Measurements from ENCODE around the gene GBE1. TPM values are rescaled to one million over a fixed set of nuclear protein-coding genes. Genes with fewer than 3 reads are reported as not detected.
A peak's percentile ranks its signal among the peaks of the same experiment; 100 is the strongest.

GBE1 gene
- total and polyA plus RNA-seq, 8 donors, result 3.7 to 14.1 (median 9.0) TPM

GRCh38 chr3:81531263-81531662, 230.2 kb downstream of the GBE1 start:
- DNase-seq, result no peak
- FAIRE-seq, result no peak
- H3K4me1 ChIP-seq, result no peaks in the 10 kb centered on the region
- no peak overlapping the region for H3K27ac ChIP-seq
- no peaks in the 10 kb centered on the region for H3K9me3 ChIP-seq
- peaks cover 0 to 15% (median 0%) of the 10 kb centered on the region in 3 donors for H3K36me3 ChIP-seq
- H3K4me3 ChIP-seq, result no peak overlapping the region
- TF ChIP-seq CTCF (IDR thresholded peaks at IDR 0.05), result no peak
- no peak for ATAC-seq
- H3K27me3 ChIP-seq, result no peaks in the 10 kb centered on the region
- intact Hi-C loops (cut with DNase I), result no loop called here
- 90 to 95% methylated on average over 2 of the region's 2 CpGs for WGBS, 2 donors

- ATAC-seq, result peak in 1 of 4 donors; percentile 36
Observed at GRCh38 chr3:81530180-81530939, 231.1 kb downstream of the GBE1 start.

GRCh38 chr3:81521855-81522254, 239.6 kb downstream of the GBE1 start:
- ATAC-seq (no peak), FAIRE-seq (no peak), DNase-seq (no peak)
- H3K36me3 ChIP-seq, result no peaks in the 10 kb centered on the region
- intact Hi-C loops (cut with DNase I), result no loop called here
- no peaks in the 10 kb centered on the region for H3K9me3 ChIP-seq
- no peaks in the 10 kb centered on the region for H3K4me1 ChIP-seq
- no peak overlapping the region for H3K27ac ChIP-seq
- 76 to 78% methylated on average over 2 of the region's 2 CpGs for WGBS, 2 donors
- H3K27me3 ChIP-seq, result no peaks in the 10 kb centered on the region
- TF ChIP-seq CTCF (IDR thresholded peaks at IDR 0.05), result no peak
- no peak overlapping the region for H3K4me3 ChIP-seq

More at GRCh38 chr3:81530180-81530939, 231.1 kb downstream of the GBE1 start:
- intact Hi-C loops (cut with DNase I), result no loop called here
- Histone ChIP-seq H3K4me3 (no peak overlapping the region), H3K27me3 (no peaks in the 10 kb centered on the region), H3K27ac (no peak overlapping the region), H3K4me1 (no peaks in the 10 kb centered on the region), H3K36me3 (peaks cover 0 to 15% (median 0%) of the 10 kb centered on the region in 3 donors), H3K9me3 (no peaks in the 10 kb centered on the region)
- DNase-seq (no peak), FAIRE-seq (no peak)
- no peak for TF ChIP-seq CTCF (IDR thresholded peaks at IDR 0.05)
- 68 to 75% methylated on average over 4 of the region's 4 CpGs for WGBS, 2 donors

GRCh38 chr3:81518945-81519344, 242.5 kb downstream of the GBE1 start:
- Histone ChIP-seq H3K4me3 (no peak overlapping the region), H3K27me3 (no peaks in the 10 kb centered on the region), H3K4me1 (no peaks in the 10 kb centered on the region), H3K9me3 (no peaks in the 10 kb centered on the region), H3K36me3 (no peaks in the 10 kb centered on the region), H3K27ac (no peak overlapping the region)
- ATAC-seq (no peak), FAIRE-seq (no peak), DNase-seq (no peak)
- intact Hi-C loops (cut with DNase I), result no loop called here
- TF ChIP-seq CTCF (IDR thresholded peaks at IDR 0.05), result no peak

GRCh38 chr3:81516042-81516441, 245.4 kb downstream of the GBE1 start:
- H3K27ac ChIP-seq, result no peak overlapping the region
- no peaks in the 10 kb centered on the region for H3K4me1 ChIP-seq
- ATAC-seq, result no peak
- H3K36me3 ChIP-seq, result no peaks in the 10 kb centered on the region
- TF ChIP-seq CTCF (IDR thresholded peaks at IDR 0.05), result no peak
- intact Hi-C loops (cut with DNase I), result no loop called here
- H3K9me3 ChIP-seq, result no peaks in the 10 kb centered on the region
- no peak for FAIRE-seq
- H3K4me3 ChIP-seq, result no peak overlapping the region
- 81 to 94% methylated on average over 1 of the region's 1 CpG for WGBS, 2 donors
- DNase-seq, result no peak
- no peaks in the 10 kb centered on the region for H3K27me3 ChIP-seq
